Endodermal cell (in vitro differentiated cells): Measurements from ENCODE around the gene RNLS. TPM values are rescaled to one million over a fixed set of nuclear protein-coding genes. Genes with fewer than 3 reads are reported as not detected.

Experiments used
- DNase-seq: peaks from one replicate; pipeline ENCODE4 v3.0.0-alpha.2; 2017
- H3K27ac ChIP-seq: 2 replicates; pipeline ENCODE4 v1.5.1; 2013; ENCODE audit warnings: mild to moderate bottlenecking, low read depth, low read length, moderate library complexity
- H3K27me3 ChIP-seq: 2 replicates; pipeline ENCODE4 v1.6.1; 2013; ENCODE audit warnings: mild to moderate bottlenecking, low read length, moderate library complexity; ENCODE audit not compliant: insufficient read depth, control insufficient read depth, poor library complexity, severe bottlenecking
- H3K36me3 ChIP-seq: 2 replicates; pipeline ENCODE4 v1.7.0; 2013; ENCODE audit warnings: mild to moderate bottlenecking, low read length, moderate library complexity; ENCODE audit not compliant: control insufficient read depth, insufficient read depth
- H3K4me1 ChIP-seq: one replicate; pipeline ENCODE4 v1.7.0; 2013; ENCODE audit warnings: low read length; ENCODE audit not compliant: control insufficient read depth, insufficient read depth
- H3K4me3 ChIP-seq: 2 replicates; pipeline ENCODE4 v1.5.1; 2013; ENCODE audit warnings: mild to moderate bottlenecking, low read length, moderate library complexity
- H3K9ac ChIP-seq: 2 replicates; pipeline ENCODE4 v1.6.1; 2013; ENCODE audit warnings: mild to moderate bottlenecking, low read length, moderate library complexity; ENCODE audit not compliant: poor library complexity, severe bottlenecking; ENCODE audit errors: extremely low read depth
- H3K9me3 ChIP-seq: 2 replicates; pipeline ENCODE4 v1.6.1; 2013; ENCODE audit warnings: mild to moderate bottlenecking, low read length, moderate library complexity; ENCODE audit not compliant: control insufficient read depth
- H3K27ac Mint-ChIP-seq: 2 replicates; pipeline ENCODE4 v1.8.0; 2020; ENCODE audit warnings: mixed read lengths
- H3K27me3 Mint-ChIP-seq: 2 replicates; pipeline ENCODE4 v1.8.0; 2021; ENCODE audit warnings: mild to moderate bottlenecking, mixed read lengths; ENCODE audit not compliant: insufficient read depth
- H3K36me3 Mint-ChIP-seq: 2 replicates; pipeline ENCODE4 v1.8.0; 2020; ENCODE audit warnings: low read depth, mixed read lengths
- H3K4me1 Mint-ChIP-seq: 2 replicates; pipeline ENCODE4 v1.8.0; 2020; ENCODE audit warnings: mixed read lengths
- H3K4me3 Mint-ChIP-seq: 2 replicates; pipeline ENCODE4 v1.8.0; 2020; ENCODE audit warnings: mild to moderate bottlenecking, moderate library complexity, mixed read lengths
- H3K9me3 Mint-ChIP-seq: 2 replicates; pipeline ENCODE4 v1.8.0; 2020; ENCODE audit warnings: mild to moderate bottlenecking, mixed read lengths
- CTCF ChIP-seq: fragments of 200-600 bp; sonication (generic); conservative IDR thresholded peaks from 2 replicates; pipeline ENCODE4 v1.5.0; 2021; ENCODE audit warnings: antibody characterized with exemption, mild to moderate bottlenecking
- WGBS, 2 experiments: methylation state at CpG; one replicate each; pipeline versions ENCODE4 v1.1.5 to v1.1.7; 2013; ENCODE audit warnings: missing lambda C conversion rate in 2 of 2, mixed read lengths in 1 of 2; ENCODE audit not compliant: insufficient coverage in 1 of 2, insufficient read length in 1 of 2; 5-methylcytosine and 5-hydroxymethylcytosine counted together
- total RNA-seq, 2 donors: library from RNA; stranded (reverse); fragmentation: NEBNext Ultra II Directional in 1 of 2; extraction: Animal tissue kit (Norgen Biotek cat#: 25700) in 1 of 2; gene quantifications; 2 replicates in 1 of 2; 3 replicates in 1 of 2; pipeline ENCODE4 v1.2.1, GENCODE V29; 2021

RNLS gene
- total RNA-seq, 2 donors from 2014 or later, result 10.1 to 12.3 TPM

- Mint-ChIP-seq H3K9me3 (no peaks in the 10 kb centered on the region), H3K4me1 (peaks cover 22% of the 10 kb centered on the region), H3K36me3 (no peaks in the 10 kb centered on the region), H3K27me3 (peaks cover 11% of the 10 kb centered on the region), H3K4me3 (no peak overlapping the region), H3K27ac (no peak overlapping the region)
- peaks cover 11% of the 10 kb centered on the region for H3K4me1 ChIP-seq
- no peak overlapping the region for H3K4me3 ChIP-seq
- no peaks in the 10 kb centered on the region for H3K9me3 ChIP-seq
- no peaks in the 10 kb centered on the region for H3K36me3 ChIP-seq
- no peak overlapping the region for H3K9ac ChIP-seq
- H3K27me3 ChIP-seq, result peaks cover 20% of the 10 kb centered on the region
- H3K27ac ChIP-seq, result no peak overlapping the region
- TF ChIP-seq CTCF, result no peak
- DNase-seq, result no peak
- 96 to 100% methylated on average over 2 of the region's 2 CpGs for WGBS, 2 experiments
These were observed 343.9 kb downstream of the RNLS start for GRCh38 chr10:88239212-88239611.

GRCh38 chr10:88238615-88238914, 344.6 kb downstream of the RNLS start:
- 95 to 100% methylated on average over 2 of the region's 2 CpGs for WGBS, 2 experiments
- Histone ChIP-seq H3K4me1 (peaks cover 8% of the 10 kb centered on the region), H3K36me3 (no peaks in the 10 kb centered on the region), H3K9ac (no peak overlapping the region), H3K27ac (no peak overlapping the region), H3K27me3 (peaks cover 20% of the 10 kb centered on the region), H3K9me3 (no peaks in the 10 kb centered on the region), H3K4me3 (no peak overlapping the region)
- H3K36me3 Mint-ChIP-seq, result no peaks in the 10 kb centered on the region
- peaks cover 22% of the 10 kb centered on the region for H3K4me1 Mint-ChIP-seq
- no peak for TF ChIP-seq CTCF
- no peak overlapping the region for H3K27ac Mint-ChIP-seq
- H3K9me3 Mint-ChIP-seq, result no peaks in the 10 kb centered on the region
- H3K4me3 Mint-ChIP-seq, result no peak overlapping the region
- no peak for DNase-seq
- peaks cover 11% of the 10 kb centered on the region for H3K27me3 Mint-ChIP-seq

- no peak overlapping the region for H3K27ac Mint-ChIP-seq
- peaks cover 17% of the 10 kb centered on the region for H3K4me1 Mint-ChIP-seq
These were observed 345.1 kb downstream of the RNLS start for GRCh38 chr10:88237896-88238614.

More at GRCh38 chr10:88237896-88238614, 345.1 kb downstream of the RNLS start:
- Histone ChIP-seq H3K9me3 (no peaks in the 10 kb centered on the region), H3K4me3 (no peak overlapping the region), H3K27ac (no peak overlapping the region), H3K36me3 (no peaks in the 10 kb centered on the region), H3K27me3 (peaks cover 20% of the 10 kb centered on the region), H3K9ac (no peak overlapping the region), H3K4me1 (peaks cover 5% of the 10 kb centered on the region)
- WGBS, 2 experiments, result 88 to 93% methylated on average over 1 to 2 of the region's 2 CpGs
- no peaks in the 10 kb centered on the region for H3K9me3 Mint-ChIP-seq
- no peak for DNase-seq
- TF ChIP-seq CTCF, result no peak
- peaks cover 11% of the 10 kb centered on the region for H3K27me3 Mint-ChIP-seq
- H3K36me3 Mint-ChIP-seq, result no peaks in the 10 kb centered on the region
- H3K4me3 Mint-ChIP-seq, result no peak overlapping the region
